Neural cell (in vitro differentiated cells): ENCODE measurements around the gene ARFGEF3.

Experiments
- EP300 ChIP-seq: fragments of 450-650 bp; conservative IDR thresholded peaks from 2 replicates; pipeline ENCODE4 v1.6.1; 2014; ENCODE audit warnings: antibody characterized with exemption, mild to moderate bottlenecking, moderate library complexity; ENCODE audit not compliant: poor library complexity, severe bottlenecking
- EZH2 ChIP-seq: fragments of 200-600, 300-800 bp; shearing (Covaris generic), sonication (generic); IDR thresholded peaks from 2 replicates; pipeline ENCODE4 v1.6.1; 2014; ENCODE audit warnings: antibody characterized with exemption, low read length, borderline replicate concordance, mild to moderate bottlenecking; ENCODE audit not compliant: insufficient read depth, poor library complexity, severe bottlenecking
- MXI1 ChIP-seq: fragments of 450-650 bp; conservative IDR thresholded peaks from 2 replicates; pipeline ENCODE4 v1.6.1; 2014; ENCODE audit warnings: antibody characterized with exemption, mild to moderate bottlenecking; ENCODE audit not compliant: poor library complexity, severe bottlenecking
- POLR2AphosphoS5 ChIP-seq: IDR thresholded peaks from 2 replicates; pipeline ENCODE4 v1.6.1; 2012
- SMC3 ChIP-seq: fragments of 450-650 bp; conservative IDR thresholded peaks from 2 replicates; pipeline ENCODE4 v1.6.1; 2014; ENCODE audit warnings: antibody characterized with exemption, mild to moderate bottlenecking, moderate library complexity; ENCODE audit not compliant: poor library complexity
- TAF1 ChIP-seq: IDR thresholded peaks from 2 replicates; pipeline ENCODE4 v1.6.1; 2012; ENCODE audit warnings: low read depth
- TF ChIP-seq, protein P1 (sequence below): fragments of 450-650 bp; IDR thresholded peaks from 2 replicates; pipeline ENCODE4 v1.5.1; 2014; ENCODE audit warnings: antibody characterized with exemption, mild to moderate bottlenecking, moderate library complexity; ENCODE audit not compliant: poor library complexity, severe bottlenecking
- TF ChIP-seq, protein P2 (sequence below): IDR thresholded peaks from 2 replicates; pipeline ENCODE4 v1.6.1; 2012; ENCODE audit warnings: borderline replicate concordance

- TF ChIP-seq, protein P1, sequence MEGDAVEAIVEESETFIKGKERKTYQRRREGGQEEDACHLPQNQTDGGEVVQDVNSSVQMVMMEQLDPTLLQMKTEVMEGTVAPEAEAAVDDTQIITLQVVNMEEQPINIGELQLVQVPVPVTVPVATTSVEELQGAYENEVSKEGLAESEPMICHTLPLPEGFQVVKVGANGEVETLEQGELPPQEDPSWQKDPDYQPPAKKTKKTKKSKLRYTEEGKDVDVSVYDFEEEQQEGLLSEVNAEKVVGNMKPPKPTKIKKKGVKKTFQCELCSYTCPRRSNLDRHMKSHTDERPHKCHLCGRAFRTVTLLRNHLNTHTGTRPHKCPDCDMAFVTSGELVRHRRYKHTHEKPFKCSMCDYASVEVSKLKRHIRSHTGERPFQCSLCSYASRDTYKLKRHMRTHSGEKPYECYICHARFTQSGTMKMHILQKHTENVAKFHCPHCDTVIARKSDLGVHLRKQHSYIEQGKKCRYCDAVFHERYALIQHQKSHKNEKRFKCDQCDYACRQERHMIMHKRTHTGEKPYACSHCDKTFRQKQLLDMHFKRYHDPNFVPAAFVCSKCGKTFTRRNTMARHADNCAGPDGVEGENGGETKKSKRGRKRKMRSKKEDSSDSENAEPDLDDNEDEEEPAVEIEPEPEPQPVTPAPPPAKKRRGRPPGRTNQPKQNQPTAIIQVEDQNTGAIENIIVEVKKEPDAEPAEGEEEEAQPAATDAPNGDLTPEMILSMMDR, result peak; percentile 43
- TF ChIP-seq EP300 (no peak), EZH2 (no peak), MXI1 (no peak), POLR2AphosphoS5 (no peak), TAF1 (no peak), SMC3 (peak; percentile 64)
- TF ChIP-seq, protein P2, sequence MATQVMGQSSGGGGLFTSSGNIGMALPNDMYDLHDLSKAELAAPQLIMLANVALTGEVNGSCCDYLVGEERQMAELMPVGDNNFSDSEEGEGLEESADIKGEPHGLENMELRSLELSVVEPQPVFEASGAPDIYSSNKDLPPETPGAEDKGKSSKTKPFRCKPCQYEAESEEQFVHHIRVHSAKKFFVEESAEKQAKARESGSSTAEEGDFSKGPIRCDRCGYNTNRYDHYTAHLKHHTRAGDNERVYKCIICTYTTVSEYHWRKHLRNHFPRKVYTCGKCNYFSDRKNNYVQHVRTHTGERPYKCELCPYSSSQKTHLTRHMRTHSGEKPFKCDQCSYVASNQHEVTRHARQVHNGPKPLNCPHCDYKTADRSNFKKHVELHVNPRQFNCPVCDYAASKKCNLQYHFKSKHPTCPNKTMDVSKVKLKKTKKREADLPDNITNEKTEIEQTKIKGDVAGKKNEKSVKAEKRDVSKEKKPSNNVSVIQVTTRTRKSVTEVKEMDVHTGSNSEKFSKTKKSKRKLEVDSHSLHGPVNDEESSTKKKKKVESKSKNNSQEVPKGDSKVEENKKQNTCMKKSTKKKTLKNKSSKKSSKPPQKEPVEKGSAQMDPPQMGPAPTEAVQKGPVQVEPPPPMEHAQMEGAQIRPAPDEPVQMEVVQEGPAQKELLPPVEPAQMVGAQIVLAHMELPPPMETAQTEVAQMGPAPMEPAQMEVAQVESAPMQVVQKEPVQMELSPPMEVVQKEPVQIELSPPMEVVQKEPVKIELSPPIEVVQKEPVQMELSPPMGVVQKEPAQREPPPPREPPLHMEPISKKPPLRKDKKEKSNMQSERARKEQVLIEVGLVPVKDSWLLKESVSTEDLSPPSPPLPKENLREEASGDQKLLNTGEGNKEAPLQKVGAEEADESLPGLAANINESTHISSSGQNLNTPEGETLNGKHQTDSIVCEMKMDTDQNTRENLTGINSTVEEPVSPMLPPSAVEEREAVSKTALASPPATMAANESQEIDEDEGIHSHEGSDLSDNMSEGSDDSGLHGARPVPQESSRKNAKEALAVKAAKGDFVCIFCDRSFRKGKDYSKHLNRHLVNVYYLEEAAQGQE, result no peak
Observed at GRCh38 chr6:138287144-138287955, 125.6 kb downstream of the ARFGEF3 start.
